Vagina (tissue), 2 donors: ENCODE measurements around the gene FGF1. TPM values are rescaled to one million over a fixed set of nuclear protein-coding genes. Genes with fewer than 3 reads are reported as not detected.

Source experiments
- DNase-seq, 2 donors: peaks; one replicate each; pipeline ENCODE4 v3.0.0-alpha.2; 2017; ENCODE audit errors: extremely low spot score in 2 of 2
- H3K27ac ChIP-seq: fragments of 200-600 bp; sonication (generic); one replicate; pipeline ENCODE4 v1.5.1; 2019
- H3K27me3 ChIP-seq: fragments of 200-600 bp; sonication (generic); one replicate; pipeline ENCODE4 v1.5.1; 2019
- H3K36me3 ChIP-seq, 2 donors: fragments of 200-600 bp; sonication (generic); one replicate each; pipeline ENCODE4 v1.5.1; 2017 to 2019
- H3K4me1 ChIP-seq: fragments of 200-600 bp; sonication (generic); one replicate; pipeline ENCODE4 v1.5.1; 2019
- H3K4me3 ChIP-seq, 2 donors: fragments of 200-600 bp; sonication (generic); 1 replicate in 1 of 2; 2 replicates in 1 of 2; pipeline ENCODE4 v1.5.1; 2016 to 2019
- H3K9me3 ChIP-seq: fragments of 200-600 bp; sonication (generic); one replicate; pipeline ENCODE4 v1.5.1; 2019
- CTCF ChIP-seq, 3 experiments: fragments of 450-650 bp in 2 of 3; fragments of 200-600 bp in 1 of 3; sonication (generic) in 1 of 3; IDR thresholded peaks; one replicate each; pipeline ENCODE4 v1.5.1; 2017 to 2019; ENCODE audit warnings: antibody characterized with exemption in 3 of 3, mild to moderate bottlenecking in 2 of 3, moderate library complexity in 2 of 3
- POLR2A ChIP-seq, 2 donors: fragments of 450-650 bp; IDR thresholded peaks; one replicate each; pipeline ENCODE4 v1.6.1; 2017; ENCODE audit warnings: antibody characterized with exemption in 2 of 2, mild to moderate bottlenecking in 2 of 2, moderate library complexity in 2 of 2
- POLR2AphosphoS5 ChIP-seq, 2 donors: sonication (generic); formaldehyde crosslinking; IDR thresholded peaks; one replicate each; pipeline ENCODE4 v1.9.0; 2017; ENCODE audit warnings: antibody characterized with exemption in 2 of 2, mild to moderate bottlenecking in 2 of 2, low read depth in 1 of 2; ENCODE audit not compliant: insufficient read depth in 1 of 2
- intact Hi-C: fragments of 100-400 bp; cut with DNase I; formaldehyde crosslinking; loops from one replicate; pipeline ENCODE4 v1.15.1; 2023
- total RNA-seq: library from RNA; depleted of rRNA; stranded (reverse); fragments of >200 nt; gene quantifications from one replicate; pipeline ENCODE4 v1.2.3, GENCODE V29; 2016

Gene FGF1
- total RNA-seq, 1 donor from 2014 or later: 2.0 TPM

GRCh38 chr5:142561029-142561428, 124.9 kb downstream of the FGF1 start:
- no peaks in the 10 kb centered on the region for H3K36me3 ChIP-seq
- no peak for DNase-seq
- TF ChIP-seq CTCF (IDR thresholded peaks at IDR 0.05) (no peak), POLR2AphosphoS5 (IDR thresholded peaks at IDR 0.05; ENCODE audit: insufficient read depth in 1 of 2, low read depth in 1 of 2) (no peak), POLR2A (IDR thresholded peaks at IDR 0.05) (no peak)
- H3K4me3 ChIP-seq: no peak overlapping the region
- H3K27me3 ChIP-seq: no peaks in the 10 kb centered on the region
- no peak overlapping the region for H3K27ac ChIP-seq
- H3K4me1 ChIP-seq: no peaks in the 10 kb centered on the region
- intact Hi-C loops: no loop called here
- H3K9me3 ChIP-seq: no peaks in the 10 kb centered on the region

- Histone ChIP-seq H3K4me3 (peak overlapping the region in 1 of 2 donors; percentile 10), H3K9me3 (no peaks in the 10 kb centered on the region), H3K36me3 (no peaks in the 10 kb centered on the region), H3K27me3 (no peaks in the 10 kb centered on the region), H3K27ac (no peak overlapping the region), H3K4me1 (peaks cover 10% of the 10 kb centered on the region)
- no peak for DNase-seq
- intact Hi-C loops: no loop called here
- TF ChIP-seq POLR2AphosphoS5 (IDR thresholded peaks at IDR 0.05; ENCODE audit: insufficient read depth in 1 of 2, low read depth in 1 of 2) (no peak), POLR2A (IDR thresholded peaks at IDR 0.05) (no peak), CTCF (IDR thresholded peaks at IDR 0.05) (no peak)
Observed at GRCh38 chr5:142552107-142552506, 133.8 kb downstream of the FGF1 start.

- H3K27ac ChIP-seq: no peak overlapping the region
- peaks cover 10% of the 10 kb centered on the region for H3K4me1 ChIP-seq
- H3K4me3 ChIP-seq: peak overlapping the region; percentile 10 to 21
- intact Hi-C loops: no loop called here
- H3K9me3 ChIP-seq: no peaks in the 10 kb centered on the region
- DNase-seq: no peak
- no peaks in the 10 kb centered on the region for H3K27me3 ChIP-seq
- TF ChIP-seq CTCF (IDR thresholded peaks at IDR 0.05) (no peak), POLR2A (IDR thresholded peaks at IDR 0.05) (no peak), POLR2AphosphoS5 (IDR thresholded peaks at IDR 0.05; ENCODE audit: insufficient read depth in 1 of 2, low read depth in 1 of 2) (no peak)
- H3K36me3 ChIP-seq: no peaks in the 10 kb centered on the region
Observed at GRCh38 chr5:142551338-142552067, 134.4 kb downstream of the FGF1 start.

GRCh38 chr5:142550471-142550870, 135.4 kb downstream of the FGF1 start:
- intact Hi-C loops: no loop called here
- H3K4me1 ChIP-seq: peaks cover 10% of the 10 kb centered on the region
- H3K36me3 ChIP-seq: no peaks in the 10 kb centered on the region
- no peak overlapping the region for H3K27ac ChIP-seq
- TF ChIP-seq POLR2A (IDR thresholded peaks at IDR 0.05) (no peak), POLR2AphosphoS5 (IDR thresholded peaks at IDR 0.05; ENCODE audit: insufficient read depth in 1 of 2, low read depth in 1 of 2) (no peak), CTCF (IDR thresholded peaks at IDR 0.05) (no peak)
- no peak overlapping the region for H3K4me3 ChIP-seq
- H3K9me3 ChIP-seq: no peaks in the 10 kb centered on the region
- no peaks in the 10 kb centered on the region for H3K27me3 ChIP-seq
- DNase-seq: no peak

GRCh38 chr5:142549834-142550233, 136.1 kb downstream of the FGF1 start:
- Histone ChIP-seq H3K27me3 (no peaks in the 10 kb centered on the region), H3K27ac (no peak overlapping the region), H3K9me3 (no peaks in the 10 kb centered on the region), H3K4me3 (no peak overlapping the region), H3K4me1 (peaks cover 10% of the 10 kb centered on the region), H3K36me3 (no peaks in the 10 kb centered on the region)
- intact Hi-C loops: loop anchor here (10.0 kb wide), 1 partner anchor 375 kb away; no protein-coding TSS in a partner anchor
- no peak for DNase-seq
- TF ChIP-seq CTCF (IDR thresholded peaks at IDR 0.05) (no peak), POLR2A (IDR thresholded peaks at IDR 0.05) (no peak), POLR2AphosphoS5 (IDR thresholded peaks at IDR 0.05; ENCODE audit: insufficient read depth in 1 of 2, low read depth in 1 of 2) (no peak)
